ENCODE results near the gene CROCC2.

The CROCC2 gene

GRCh38 chr2:241014224-241014623 is 108.1 kb downstream of the CROCC2 start:
- no peak for DNase-seq (ENCODE audit: low read depth in 2 of 2)

- DNase-seq (ENCODE audit: low read depth in 2 of 2): no peak
Measured at GRCh38 chr2:241014764-241015163, 108.6 kb downstream of the CROCC2 start.

- DNase-seq (ENCODE audit: low read depth in 2 of 2): no peak
Measured at GRCh38 chr2:241015439-241015838, 109.3 kb downstream of the CROCC2 start.

- no peak for DNase-seq (ENCODE audit: low read depth in 2 of 2)
Measured at GRCh38 chr2:241017228-241017940, 111.2 kb downstream of the CROCC2 start.

GRCh38 chr2:241018051-241018891 is 112.1 kb downstream of the CROCC2 start:
- DNase-seq (ENCODE audit: low read depth in 2 of 2): no peak

- DNase-seq (ENCODE audit: low read depth in 2 of 2): no peak
Measured at GRCh38 chr2:241019441-241020139, 113.5 kb downstream of the CROCC2 start.

- DNase-seq (ENCODE audit: low read depth in 2 of 2): no peak
Measured at GRCh38 chr2:241020201-241020600, 114.1 kb downstream of the CROCC2 start.

- DNase-seq (ENCODE audit: low read depth in 2 of 2): no peak
Measured at GRCh38 chr2:241020629-241021190, 114.6 kb downstream of the CROCC2 start.

- no peak for DNase-seq (ENCODE audit: low read depth in 2 of 2)
Measured at GRCh38 chr2:241025639-241026038, 119.5 kb downstream of the CROCC2 start.

- DNase-seq (ENCODE audit: low read depth in 2 of 2): no peak
Measured at GRCh38 chr2:241029599-241030332, 123.6 kb downstream of the CROCC2 start.

- DNase-seq (ENCODE audit: low read depth in 2 of 2): no peak
Measured at GRCh38 chr2:241030333-241030680, 124.2 kb downstream of the CROCC2 start.

GRCh38 chr2:241030883-241031282 is 124.7 kb downstream of the CROCC2 start:
- DNase-seq (ENCODE audit: low read depth in 2 of 2): no peak

GRCh38 chr2:241031436-241032165 is 125.5 kb downstream of the CROCC2 start:
- no peak for DNase-seq (ENCODE audit: low read depth in 2 of 2)

- DNase-seq (ENCODE audit: low read depth in 2 of 2): no peak
Measured at GRCh38 chr2:241033336-241033987, 127.3 kb downstream of the CROCC2 start.

GRCh38 chr2:241033994-241034393 is 127.9 kb downstream of the CROCC2 start:
- DNase-seq (ENCODE audit: low read depth in 2 of 2): no peak

- no peak for DNase-seq (ENCODE audit: low read depth in 2 of 2)
Measured at GRCh38 chr2:241034490-241035141, 128.5 kb downstream of the CROCC2 start.

GRCh38 chr2:241035142-241035817 is 129.1 kb downstream of the CROCC2 start:
- DNase-seq (ENCODE audit: low read depth in 2 of 2): peak in 1 of 2 donors; percentile 27

GRCh38 chr2:241035818-241036396 is 129.8 kb downstream of the CROCC2 start:
- DNase-seq (ENCODE audit: low read depth in 2 of 2): no peak
